ENCODE data around the gene WNK4.

Gene WNK4

GRCh38 chr17:42830971-42831370, 50.6 kb downstream of the WNK4 start:
- H3K4me1 ChIP-seq (ENCODE audit: low read length): peaks cover 9% of the 10 kb centered on the region
- no peak overlapping the region for H3K4me2 ChIP-seq (ENCODE audit: low read depth, low read length)
- H3K9me2 ChIP-seq (replicated peaks; ENCODE audit: insufficient read depth, low read length): no peaks in the 10 kb centered on the region
- H3K27ac ChIP-seq (ENCODE audit: low read length): no peak overlapping the region
- H3K9me3 ChIP-seq (replicated peaks; ENCODE audit: insufficient read depth, low read length): no peaks in the 10 kb centered on the region
- no peaks in the 10 kb centered on the region for H4K20me1 ChIP-seq (ENCODE audit: insufficient read depth, low read length)
- H3K4me3 ChIP-seq (ENCODE audit: low read length): no peak overlapping the region
- DNase-seq: no peak
- no peak overlapping the region for H2AFZ ChIP-seq (ENCODE audit: low read length)
- H3K27me3 ChIP-seq (replicated peaks; ENCODE audit: insufficient read depth, low read length): 0 out of 2 replicates have a peak, but pooled peaks cover 1% of the 10 kb centered on the region
- no peaks in the 10 kb centered on the region; the same call in 1 of the 2 replicates for H3F3A ChIP-seq (ENCODE audit: insufficient read depth, low read length)
- H3K79me2 ChIP-seq (ENCODE audit: low read length): peaks cover 33% of the 10 kb centered on the region
- TF ChIP-seq CTCF (IDR thresholded peaks at IDR 0.05; ENCODE audit: low read length): no peak
- no peak overlapping the region for H3K9ac ChIP-seq (ENCODE audit: low read length)
- no peaks in the 10 kb centered on the region; the same call in 1 of the 2 replicates for H3K36me3 ChIP-seq (replicated peaks; ENCODE audit: insufficient read depth, low read length)

- TF ChIP-seq EZH2phosphoT487 (IDR thresholded peaks at IDR 0.05; ENCODE audit: low read length): no peak
- no peak for TF ChIP-seq CTCF (IDR thresholded peaks at IDR 0.05; ENCODE audit: low read length)
- no peak for TF ChIP-seq EZH2 (optimal IDR thresholded peaks at IDR 0.05; ENCODE audit: low read depth, low read length)
- Histone ChIP-seq H4K20me1 (ENCODE audit: insufficient read depth, low read length) (no peaks in the 10 kb centered on the region), H3K79me2 (ENCODE audit: low read length) (peaks cover 44% of the 10 kb centered on the region), H3K9me3 (replicated peaks; ENCODE audit: insufficient read depth, low read length) (no peaks in the 10 kb centered on the region), H3K4me3 (ENCODE audit: low read length) (peak overlapping the region; percentile 100), H3K4me2 (ENCODE audit: low read depth, low read length) (peak overlapping the region; percentile 87), H3F3A (ENCODE audit: insufficient read depth, low read length) (no peaks in the 10 kb centered on the region; the same call in 1 of the 2 replicates), H3K9ac (ENCODE audit: low read length) (peak overlapping the region; percentile 90), H2AFZ (ENCODE audit: low read length) (peak overlapping the region; percentile 83), H3K27me3 (replicated peaks; ENCODE audit: insufficient read depth, low read length) (no peaks in the 10 kb centered on the region), H3K27ac (ENCODE audit: low read length) (peak overlapping the region; percentile 66; the same call in 1 of the 2 replicates), H3K36me3 (replicated peaks; ENCODE audit: insufficient read depth, low read length) (no peaks in the 10 kb centered on the region; the same call in 1 of the 2 replicates), H3K9me2 (replicated peaks; ENCODE audit: insufficient read depth, low read length) (no peaks in the 10 kb centered on the region), H3K4me1 (ENCODE audit: low read length) (peaks cover 9% of the 10 kb centered on the region)
- DNase-seq: no peak
Observed at GRCh38 chr17:42832213-42832933, 52.0 kb downstream of the WNK4 start.

- peak within 1 kb of the TSS; percentile 87 for H3K4me2 ChIP-seq (ENCODE audit: low read depth, low read length)
- H2AFZ ChIP-seq (ENCODE audit: low read length): peak within 1 kb of the TSS; percentile 83
- no peak for TF ChIP-seq EZH2phosphoT487 (IDR thresholded peaks at IDR 0.05; ENCODE audit: low read length)
- TF ChIP-seq EZH2 (optimal IDR thresholded peaks at IDR 0.05; ENCODE audit: low read depth, low read length): no peak
- TF ChIP-seq CTCF (IDR thresholded peaks at IDR 0.05; ENCODE audit: low read length): no peak
- peaks cover 9% of the 10 kb centered on the region for H3K4me1 ChIP-seq (ENCODE audit: low read length)
- no peaks in the 10 kb centered on the region for H3K27me3 ChIP-seq (replicated peaks; ENCODE audit: insufficient read depth, low read length)
- H3K79me2 ChIP-seq (ENCODE audit: low read length): peaks cover 52% of the 10 kb centered on the region
- H3K36me3 ChIP-seq (replicated peaks; ENCODE audit: insufficient read depth, low read length): peaks cover 5% of the 10 kb centered on the region; the same call in 1 of the 2 replicates
- DNase-seq: peak; percentile 94
- no peaks in the 10 kb centered on the region for H3K9me2 ChIP-seq (replicated peaks; ENCODE audit: insufficient read depth, low read length)
- H3K27ac ChIP-seq (ENCODE audit: low read length): peak within 1 kb of the TSS; percentile 66; the same call in 1 of the 2 replicates
- no peaks in the 10 kb centered on the region for H4K20me1 ChIP-seq (ENCODE audit: insufficient read depth, low read length)
- no peaks in the 10 kb centered on the region for H3K9me3 ChIP-seq (replicated peaks; ENCODE audit: insufficient read depth, low read length)
- H3F3A ChIP-seq (ENCODE audit: insufficient read depth, low read length): no peaks in the 10 kb centered on the region; the same call in none of the 2 replicates
- H3K9ac ChIP-seq (ENCODE audit: low read length): peak within 1 kb of the TSS; percentile 90
- peak within 1 kb of the TSS; percentile 100 for H3K4me3 ChIP-seq (ENCODE audit: low read length)
Observed at GRCh38 chr17:42832934-42833766, 52.7 kb downstream of the WNK4 start, which contains the start of gene PSME3. TSS of gene PSME3 (plus strand) at chr17:42833397. CDS start at chr17:42833632, 235 bp downstream.

Data from MM.1S (cell line).